COR-L47 (cell line): Measurements from ENCODE around the gene DHRS7B.

Source experiments
- DNase-seq: peaks from one replicate; lab custom pipeline; 2025; lab: John Stamatoyannopoulos, UW

Gene DHRS7B

GRCh38 chr17:21239680-21240368 is 113.1 kb downstream of the DHRS7B start:
- DNase-seq: no peak

DNA sequence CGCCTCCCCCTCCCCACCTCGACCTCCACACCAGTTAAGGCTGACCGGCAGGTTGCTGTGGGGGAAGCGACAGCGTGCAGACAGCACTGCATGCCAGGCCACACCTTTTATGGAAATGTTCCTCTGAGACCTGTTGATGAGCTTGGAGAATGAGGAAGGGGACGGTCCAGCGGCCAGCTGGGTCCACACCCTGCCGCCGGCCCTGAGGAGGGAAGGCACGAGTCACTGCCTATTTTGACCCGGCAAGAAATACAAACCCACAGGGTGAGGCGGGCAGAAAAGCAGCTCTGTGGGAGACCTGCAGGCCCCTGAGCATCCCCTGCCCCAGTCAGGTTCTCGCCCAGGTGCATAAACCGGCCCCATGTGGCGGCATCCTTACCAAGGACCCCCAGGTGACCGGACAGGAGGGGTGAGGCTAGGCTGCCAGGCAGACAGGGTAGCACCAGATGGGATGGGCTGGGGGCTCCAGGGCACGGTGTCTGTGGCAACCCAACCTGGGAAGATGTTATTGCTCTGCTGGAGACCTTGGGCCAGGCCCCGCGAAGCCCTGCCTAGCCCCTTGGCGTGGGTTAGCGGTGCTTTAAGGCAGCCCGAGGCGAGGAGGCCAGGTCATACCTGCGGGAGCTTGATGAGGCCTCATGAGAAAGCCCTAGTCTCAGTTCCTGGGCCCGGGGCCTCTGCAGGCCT is 113.7 kb downstream of the DHRS7B start:
- DNase-seq: no peak
